ENCODE results near the gene PRKAG2.

PRKAG2 gene

DNA sequence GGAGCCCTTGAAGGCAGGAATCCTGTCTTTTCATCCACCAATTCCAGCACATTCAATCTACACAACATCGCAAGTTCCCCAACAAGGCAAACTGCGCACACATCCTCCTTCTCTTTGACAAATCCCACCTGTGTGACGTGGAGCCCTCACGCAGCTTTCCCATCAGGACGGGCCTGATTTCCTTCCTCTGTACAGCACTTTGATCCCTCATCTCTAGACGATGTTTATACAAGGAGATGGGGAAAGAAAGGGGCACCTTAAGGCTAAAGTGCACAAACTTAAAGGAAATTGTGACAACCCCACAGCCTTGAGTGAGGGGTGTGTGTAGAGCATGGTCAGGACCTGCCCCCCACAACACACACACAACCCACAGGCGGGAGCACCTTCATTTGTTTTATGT, 97.2 kb downstream of the PRKAG2 start:
- no peak overlapping the region for H3K27ac ChIP-seq

GRCh38 chr7:151779255-151779654, 97.7 kb downstream of the PRKAG2 start:
- DNase-seq (ENCODE audit: low read depth, low spot score): no peak
- H3K27ac ChIP-seq: no peak overlapping the region

More for the DNA sequence above, 97.2 kb downstream of the PRKAG2 start:
- DNase-seq (ENCODE audit: low read depth, low spot score): no peak

GRCh38 chr7:151777908-151778670, 98.8 kb downstream of the PRKAG2 start:
- no peak overlapping the region for H3K27ac ChIP-seq
- no peak for DNase-seq (ENCODE audit: low read depth, low spot score)

DNA sequence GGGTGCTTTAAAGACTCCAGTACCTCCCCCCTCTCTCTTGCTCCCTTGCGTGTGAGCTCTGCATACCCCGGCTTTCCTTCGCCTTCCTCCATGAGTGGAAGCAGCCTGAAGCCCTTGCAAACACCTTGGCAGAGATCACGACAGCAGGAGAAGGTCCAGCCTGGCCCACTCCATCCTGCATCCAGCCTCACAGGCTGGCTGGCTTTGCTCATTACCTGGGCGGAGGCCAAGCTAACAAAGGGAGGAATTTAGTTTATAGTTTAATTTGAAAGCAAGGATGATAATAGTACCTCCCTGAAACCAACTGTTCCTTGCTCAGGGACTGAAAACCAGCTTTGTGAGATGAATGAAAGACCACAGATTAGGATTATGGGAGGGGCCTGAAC, 99.4 kb downstream of the PRKAG2 start:
- H3K27ac ChIP-seq: no peak overlapping the region
- no peak for DNase-seq (ENCODE audit: low read depth, low spot score)

- no peak overlapping the region for H3K27ac ChIP-seq
- DNase-seq (ENCODE audit: low read depth, low spot score): no peak
Observed at GRCh38 chr7:151776876-151777494, 99.9 kb downstream of the PRKAG2 start.

- H3K27ac ChIP-seq: no peak overlapping the region
- no peak for DNase-seq (ENCODE audit: low read depth, low spot score)
Observed at GRCh38 chr7:151776446-151776845, 100.5 kb downstream of the PRKAG2 start.

- no peak overlapping the region for H3K27ac ChIP-seq
- no peak for DNase-seq (ENCODE audit: low read depth, low spot score)
Observed at GRCh38 chr7:151775547-151776443, 101.1 kb downstream of the PRKAG2 start.

DNA sequence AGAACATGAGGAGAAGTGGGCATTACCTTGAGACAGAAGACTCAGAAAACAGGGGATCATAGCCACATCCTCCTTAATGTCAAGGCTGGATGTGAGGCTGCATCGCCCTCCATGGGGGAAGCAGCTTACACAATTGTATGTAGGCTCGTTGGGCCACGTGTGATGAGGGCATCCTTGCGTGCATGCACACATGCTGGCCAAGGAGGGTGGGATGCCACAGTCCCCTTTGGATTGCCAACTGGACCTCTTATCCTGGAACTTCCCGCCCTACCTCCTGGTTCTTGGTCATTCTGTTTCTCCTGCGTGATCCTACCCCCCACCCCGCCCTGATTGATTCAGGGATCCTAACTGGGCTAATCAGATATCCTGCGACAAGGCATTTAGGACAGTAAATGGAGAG, 102.0 kb downstream of the PRKAG2 start:
- no peak overlapping the region for H3K27ac ChIP-seq
- DNase-seq (ENCODE audit: low read depth, low spot score): no peak

DNA sequence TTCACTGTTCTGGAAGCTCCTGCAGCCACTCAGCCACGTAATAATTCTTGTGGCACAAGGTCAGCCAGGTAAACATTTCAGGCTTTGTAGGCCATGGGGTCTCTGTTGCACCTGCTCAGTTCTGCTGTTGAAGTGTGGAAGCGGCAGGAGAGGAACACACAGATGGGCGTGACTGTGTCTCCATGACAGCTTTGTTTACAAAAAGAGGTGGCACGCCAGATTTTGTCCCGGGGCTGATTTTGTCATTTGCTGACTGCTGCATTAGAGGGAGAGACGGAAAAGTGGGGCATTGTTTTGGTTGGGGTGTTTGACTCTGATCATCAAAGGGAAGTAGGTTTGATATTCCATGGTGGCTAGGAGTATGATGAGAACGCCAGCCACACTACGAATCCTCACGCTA, 103.1 kb downstream of the PRKAG2 start:
- H3K27ac ChIP-seq: no peak overlapping the region
- DNase-seq (ENCODE audit: low read depth, low spot score): no peak

GRCh38 chr7:151770232-151770631, 106.7 kb downstream of the PRKAG2 start:
- no peak overlapping the region for H3K27ac ChIP-seq
- DNase-seq (ENCODE audit: low read depth, low spot score): no peak

- no peak for DNase-seq (ENCODE audit: low read depth, low spot score)
- H3K27ac ChIP-seq: no peak overlapping the region
Observed at GRCh38 chr7:151769188-151769821, 107.6 kb downstream of the PRKAG2 start.

GRCh38 chr7:151768805-151769187, 108.1 kb downstream of the PRKAG2 start:
- no peak overlapping the region for H3K27ac ChIP-seq
- DNase-seq (ENCODE audit: low read depth, low spot score): no peak

DNA sequence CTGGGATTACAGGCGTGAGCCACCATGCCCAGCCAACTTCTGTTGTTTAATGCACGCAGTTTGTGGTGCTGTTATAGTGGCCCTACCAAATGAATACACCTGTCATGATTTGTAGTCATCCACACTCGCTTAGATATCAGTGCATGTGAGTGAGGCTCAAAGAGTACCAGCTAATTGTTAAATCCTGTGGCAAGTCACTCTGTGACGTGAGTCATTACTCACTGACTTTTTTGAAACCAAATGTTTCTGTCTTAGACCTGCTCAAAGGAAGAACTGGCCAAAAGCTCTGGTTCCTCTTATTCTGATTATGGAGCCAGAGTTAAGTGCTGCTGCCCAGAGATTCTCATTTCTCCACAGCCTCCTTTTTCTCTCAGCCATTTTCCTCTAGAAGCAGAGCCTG, 109.4 kb downstream of the PRKAG2 start:
- DNase-seq (ENCODE audit: low read depth, low spot score): no peak
- no peak overlapping the region for H3K27ac ChIP-seq

GRCh38 chr7:151764056-151764920, 112.6 kb downstream of the PRKAG2 start:
- no peak overlapping the region for H3K27ac ChIP-seq
- no peak for DNase-seq (ENCODE audit: low read depth, low spot score)

- H3K27ac ChIP-seq: no peak overlapping the region
- no peak for DNase-seq (ENCODE audit: low read depth, low spot score)
Observed at GRCh38 chr7:151763420-151763984, 113.4 kb downstream of the PRKAG2 start.

DNA sequence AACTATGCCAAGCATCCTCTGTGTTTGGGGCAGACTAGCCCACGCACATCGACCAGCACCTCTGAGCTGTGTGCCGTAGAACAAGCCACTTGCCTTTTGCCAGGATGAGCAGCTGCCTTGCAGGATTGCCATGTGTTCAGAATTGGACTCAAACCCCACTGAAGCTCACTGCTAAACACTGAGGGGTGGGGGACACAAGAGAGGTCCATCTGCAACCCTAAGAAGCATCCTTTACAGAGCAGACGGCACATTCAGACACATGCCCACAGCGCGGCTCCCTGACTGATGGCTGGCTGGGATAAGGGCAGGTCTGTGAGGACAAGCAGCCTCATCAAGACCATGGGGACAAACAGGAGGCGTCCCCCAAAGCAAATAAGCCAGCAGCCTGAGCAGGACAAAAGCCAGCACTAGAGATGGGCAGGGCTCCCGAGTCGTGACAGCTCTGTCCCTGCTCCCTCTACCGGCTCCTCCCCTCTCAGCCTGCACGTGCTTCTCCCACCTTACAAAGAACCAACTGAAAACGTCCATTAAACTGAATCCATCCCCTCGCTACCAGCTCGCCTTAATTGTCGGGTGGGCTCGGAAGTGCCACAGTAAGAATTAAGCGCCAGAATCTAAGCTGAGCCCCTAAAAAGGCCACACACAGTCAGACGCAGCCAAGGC, 114.2 kb downstream of the PRKAG2 start:
- no peak overlapping the region for H3K27ac ChIP-seq
- no peak for DNase-seq (ENCODE audit: low read depth, low spot score)

- no peak overlapping the region for H3K27ac ChIP-seq
- no peak for DNase-seq (ENCODE audit: low read depth, low spot score)
Observed at GRCh38 chr7:151761957-151762356, 115.0 kb downstream of the PRKAG2 start.

- H3K27ac ChIP-seq: no peak overlapping the region
- no peak for DNase-seq (ENCODE audit: low read depth, low spot score)
Observed at GRCh38 chr7:151761231-151761630, 115.7 kb downstream of the PRKAG2 start.

DNA sequence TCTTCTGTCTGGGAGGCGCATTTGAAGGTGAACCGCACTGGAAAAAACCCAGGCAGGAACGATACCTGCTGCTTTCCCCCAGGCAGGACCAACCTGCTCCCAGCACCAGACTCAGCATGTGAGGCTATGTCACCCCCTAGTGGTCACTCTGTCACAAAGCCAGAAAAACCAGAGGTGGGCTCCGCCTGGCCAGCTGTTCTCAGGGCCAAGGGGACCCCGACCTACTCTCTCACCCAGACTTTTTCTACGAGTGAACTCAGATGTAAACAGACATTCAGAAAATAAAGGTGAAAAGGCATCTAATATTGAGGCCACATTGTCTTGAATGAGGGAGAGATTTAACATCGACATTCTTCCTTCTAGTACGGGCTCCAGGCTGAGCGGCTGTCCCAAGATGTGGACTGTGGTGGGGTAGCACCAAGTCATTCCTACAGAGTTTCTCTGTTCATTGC, 117.3 kb downstream of the PRKAG2 start:
- H3K27ac ChIP-seq: no peak overlapping the region
- DNase-seq (ENCODE audit: low read depth, low spot score): no peak

All from epithelial cell of prostate (primary cell).